Upper lobe of left lung (tissue), 6 donors: ENCODE data around the gene ZSCAN16. TPM values are rescaled to one million over a fixed set of nuclear protein-coding genes. Genes with fewer than 3 reads are reported as not detected.

Source experiments
- ATAC-seq, 2 donors: fragments of 200-7000 bp; cut with Tn5 transposase; one replicate each; pipeline ENCODE4 v1.9.1; 2022; ENCODE audit warnings: mild to moderate bottlenecking in 2 of 2, moderate library complexity in 2 of 2; ENCODE audit not compliant: low FRiP score in 2 of 2
- DNase-seq, 2 donors: peaks; one replicate each; pipeline ENCODE4 v3.0.0-alpha.2; 2019 to 2020
- H3K27ac ChIP-seq, 4 donors: fragments of 200-600 bp; sonication (generic); one replicate each; pipeline ENCODE4 v1.5.1; 2016 to 2019
- H3K27me3 ChIP-seq, 4 donors: fragments of 200-600 bp; sonication (generic); one replicate each; pipeline ENCODE4 v1.5.1; 2017 to 2019
- H3K36me3 ChIP-seq, 4 donors: fragments of 200-600 bp; sonication (generic); one replicate each; pipeline ENCODE4 v1.5.1; 2016 to 2019
- H3K4me1 ChIP-seq, 4 donors: fragments of 200-600 bp; sonication (generic); one replicate each; pipeline ENCODE4 v1.5.1; 2018 to 2019
- H3K4me3 ChIP-seq, 4 donors: fragments of 200-600 bp; sonication (generic); one replicate each; pipeline ENCODE4 v1.5.1; 2017 to 2019; ENCODE audit warnings: mild to moderate bottlenecking in 2 of 4, moderate library complexity in 1 of 4
- H3K9me3 ChIP-seq, 4 donors: fragments of 200-600 bp; sonication (generic); one replicate each; pipeline ENCODE4 v1.5.1; 2018 to 2019
- EP300 ChIP-seq, 4 donors: sonication (generic); formaldehyde crosslinking; IDR thresholded peaks; one replicate each; pipeline ENCODE4 v1.5.1; 2017; ENCODE audit warnings: antibody characterized with exemption in 4 of 4, control low read depth in 2 of 4
- POLR2A ChIP-seq, 4 donors: fragments of 450-650 bp; IDR thresholded peaks; one replicate each; pipeline ENCODE4 v1.5.1; 2016 to 2017; ENCODE audit warnings: antibody characterized with exemption in 4 of 4, mild to moderate bottlenecking in 2 of 4
- POLR2AphosphoS5 ChIP-seq, 2 donors: sonication (generic); formaldehyde crosslinking; IDR thresholded peaks; one replicate each; pipeline ENCODE4 v1.5.1; 2017; ENCODE audit warnings: antibody characterized with exemption in 2 of 2
- WGBS, 2 donors: methylation state at CpG; one replicate each; pipeline ENCODE4 v1.1.5; 2017 to 2018; 5-methylcytosine and 5-hydroxymethylcytosine counted together
- total RNA-seq, 6 donors: library from RNA; depleted of rRNA in 4 of 6; stranded (reverse); fragments of >200 nt in 4 of 6; gene quantifications; one replicate each; pipeline versions ENCODE4 v1.1.0 to v1.2.1, GENCODE V29; 2016 to 2021
- TF ChIP-seq, protein P1 (sequence below), 6 experiments: fragments of 450-650 bp in 4 of 6; fragments of 200-600 bp in 2 of 6; sonication (generic) in 2 of 6; IDR thresholded peaks; one replicate each; pipeline ENCODE4 v1.5.1; 2016 to 2019; ENCODE audit warnings: antibody characterized with exemption in 6 of 6
- donor health status: DM: no; HTN: no; CAD: no; lungs with moderate emphysema.
- donor health status: DM: no; HTN: yes; CAD: no; lungs with severe emphysema.

Gene ZSCAN16
- total RNA-seq, 6 donors from 2014 or later: 4.1 to 16.8 (median 5.1) TPM

DNA sequence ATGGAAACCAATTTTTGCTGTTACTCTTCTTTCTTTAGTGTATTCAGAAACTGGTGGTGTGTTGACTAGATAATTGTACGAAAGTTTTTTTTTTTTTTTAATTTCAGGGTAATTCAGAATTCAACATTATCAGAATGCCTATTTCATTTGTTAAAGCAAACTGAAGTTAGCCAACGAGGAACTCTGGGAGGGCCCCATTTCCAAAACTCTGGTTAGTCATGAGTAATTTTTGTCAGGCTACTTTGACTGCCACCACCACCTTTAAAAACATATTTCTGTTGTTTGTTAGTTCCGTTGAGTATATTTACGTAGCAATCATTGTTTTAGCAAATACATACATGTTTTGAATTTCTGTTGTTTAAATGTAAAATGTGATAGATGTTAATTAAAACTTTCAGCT, 18.0 kb downstream of the ZSCAN16 start:
- H3K9me3 ChIP-seq: no peaks in the 10 kb centered on the region
- no peaks in the 10 kb centered on the region for H3K27me3 ChIP-seq
- TF ChIP-seq POLR2AphosphoS5 (IDR thresholded peaks at IDR 0.05) (no peak), POLR2A (IDR thresholded peaks at IDR 0.05) (no peak), EP300 (IDR thresholded peaks at IDR 0.05) (no peak)
- TF ChIP-seq, protein P1, sequence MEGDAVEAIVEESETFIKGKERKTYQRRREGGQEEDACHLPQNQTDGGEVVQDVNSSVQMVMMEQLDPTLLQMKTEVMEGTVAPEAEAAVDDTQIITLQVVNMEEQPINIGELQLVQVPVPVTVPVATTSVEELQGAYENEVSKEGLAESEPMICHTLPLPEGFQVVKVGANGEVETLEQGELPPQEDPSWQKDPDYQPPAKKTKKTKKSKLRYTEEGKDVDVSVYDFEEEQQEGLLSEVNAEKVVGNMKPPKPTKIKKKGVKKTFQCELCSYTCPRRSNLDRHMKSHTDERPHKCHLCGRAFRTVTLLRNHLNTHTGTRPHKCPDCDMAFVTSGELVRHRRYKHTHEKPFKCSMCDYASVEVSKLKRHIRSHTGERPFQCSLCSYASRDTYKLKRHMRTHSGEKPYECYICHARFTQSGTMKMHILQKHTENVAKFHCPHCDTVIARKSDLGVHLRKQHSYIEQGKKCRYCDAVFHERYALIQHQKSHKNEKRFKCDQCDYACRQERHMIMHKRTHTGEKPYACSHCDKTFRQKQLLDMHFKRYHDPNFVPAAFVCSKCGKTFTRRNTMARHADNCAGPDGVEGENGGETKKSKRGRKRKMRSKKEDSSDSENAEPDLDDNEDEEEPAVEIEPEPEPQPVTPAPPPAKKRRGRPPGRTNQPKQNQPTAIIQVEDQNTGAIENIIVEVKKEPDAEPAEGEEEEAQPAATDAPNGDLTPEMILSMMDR (IDR thresholded peaks at IDR 0.05): no peak
- H3K4me3 ChIP-seq: peak overlapping the region; percentile 82 to 88 (median 84)
- no peak for DNase-seq
- ATAC-seq: no peak
- peak overlapping the region in 1 of 4 donors; percentile 85 for H3K27ac ChIP-seq
- 11 to 20% methylated on average over 4 of the region's 4 CpGs for WGBS, 2 donors
- H3K36me3 ChIP-seq: peaks cover 0 to 7% (median 4%) of the 10 kb centered on the region in 4 donors
- H3K4me1 ChIP-seq: peaks cover 15 to 27% (median 21%) of the 10 kb centered on the region in 4 donors

DNA sequence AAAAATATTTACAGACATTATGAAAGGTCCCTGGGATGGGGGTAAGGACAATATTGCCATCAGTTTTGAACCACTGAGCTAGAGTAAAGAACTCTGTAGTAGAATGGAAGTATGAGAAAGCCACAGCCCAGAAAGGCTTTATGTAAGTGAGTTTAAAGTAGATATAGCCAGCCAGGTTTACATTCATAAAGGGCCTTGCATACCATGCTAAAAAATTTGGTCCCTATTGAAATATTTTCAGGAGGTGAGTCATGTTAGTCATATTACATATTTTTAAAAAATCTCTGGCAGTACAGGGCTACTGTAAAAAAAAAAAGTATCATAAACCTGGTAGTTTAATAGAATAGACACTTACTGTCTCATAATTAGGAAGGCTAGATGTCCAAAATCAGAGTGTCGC, 20.8 kb downstream of the ZSCAN16 start:
- no peak overlapping the region for H3K4me3 ChIP-seq
- DNase-seq: no peak

DNA sequence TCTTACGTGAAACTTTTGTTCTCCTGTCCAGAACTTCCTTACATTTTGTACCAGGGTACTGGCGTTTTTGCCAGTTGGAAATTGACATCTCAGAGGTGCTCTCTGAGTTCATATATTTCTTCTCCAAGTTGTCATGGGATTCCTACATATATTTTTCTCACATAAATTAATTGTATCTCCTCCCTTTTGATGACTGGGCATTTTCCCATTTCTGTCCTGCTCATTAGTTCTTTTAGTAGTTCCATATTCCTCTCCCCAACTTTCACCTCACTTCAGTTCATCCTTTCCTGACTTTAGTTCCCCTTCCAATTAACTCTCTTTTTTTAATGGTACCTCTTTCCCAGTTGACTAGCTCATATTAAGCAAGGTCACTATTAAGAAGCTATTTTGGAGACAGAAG, 28.1 kb downstream of the ZSCAN16 start:
- Histone ChIP-seq H3K4me3 (no peak overlapping the region), H3K36me3 (peaks cover 22 to 98% (median 72%) of the 10 kb centered on the region in 4 donors), H3K27ac (no peak overlapping the region), H3K4me1 (no peaks in the 10 kb centered on the region), H3K9me3 (no peaks in the 10 kb centered on the region), H3K27me3 (no peaks in the 10 kb centered on the region)
- ATAC-seq (no peak), DNase-seq (no peak)
- no peak for TF ChIP-seq POLR2A (IDR thresholded peaks at IDR 0.05)
- no peak for TF ChIP-seq POLR2AphosphoS5 (IDR thresholded peaks at IDR 0.05)
- TF ChIP-seq EP300 (IDR thresholded peaks at IDR 0.05): no peak
- TF ChIP-seq, protein P1 (IDR thresholded peaks at IDR 0.05): no peak
- 95% methylated on average over 2 of the region's 2 CpGs for WGBS, 2 donors

More for the DNA sequence above, 20.8 kb downstream of the ZSCAN16 start:
- TF ChIP-seq POLR2A (IDR thresholded peaks at IDR 0.05) (no peak), POLR2AphosphoS5 (IDR thresholded peaks at IDR 0.05) (no peak), EP300 (IDR thresholded peaks at IDR 0.05) (no peak)
- TF ChIP-seq, protein P1 (IDR thresholded peaks at IDR 0.05): no peak
- 97 to 100% methylated on average over 1 of the region's 1 CpG for WGBS, 2 donors
- H3K27ac ChIP-seq: no peak overlapping the region
- peaks cover 8 to 19% (median 13%) of the 10 kb centered on the region in 4 donors for H3K4me1 ChIP-seq
- H3K36me3 ChIP-seq: peaks cover 2 to 32% (median 21%) of the 10 kb centered on the region in 4 donors
- ATAC-seq: no peak
- no peaks in the 10 kb centered on the region for H3K9me3 ChIP-seq
- H3K27me3 ChIP-seq: no peaks in the 10 kb centered on the region

DNA sequence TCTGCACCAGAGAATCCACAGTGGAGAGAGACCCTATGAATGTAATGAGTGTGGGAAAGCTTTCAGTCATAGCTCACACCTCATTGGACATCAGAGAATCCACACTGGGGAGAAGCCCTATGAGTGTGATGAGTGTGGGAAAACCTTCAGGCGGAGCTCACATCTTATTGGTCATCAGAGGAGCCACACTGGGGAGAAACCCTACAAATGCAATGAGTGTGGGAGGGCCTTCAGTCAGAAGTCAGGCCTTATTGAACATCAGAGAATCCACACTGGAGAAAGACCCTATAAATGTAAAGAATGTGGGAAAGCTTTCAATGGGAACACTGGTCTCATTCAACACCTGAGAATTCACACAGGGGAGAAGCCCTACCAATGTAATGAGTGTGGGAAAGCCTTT, 29.1 kb downstream of the ZSCAN16 start:
- Histone ChIP-seq H3K36me3 (peaks cover 22 to 96% (median 68%) of the 10 kb centered on the region in 4 donors), H3K4me3 (no peak overlapping the region), H3K27ac (no peak overlapping the region), H3K27me3 (no peaks in the 10 kb centered on the region), H3K4me1 (no peaks in the 10 kb centered on the region), H3K9me3 (no peaks in the 10 kb centered on the region)
- ATAC-seq (no peak), DNase-seq (no peak)
- TF ChIP-seq POLR2A (IDR thresholded peaks at IDR 0.05): no peak
- TF ChIP-seq POLR2AphosphoS5 (IDR thresholded peaks at IDR 0.05): no peak
- TF ChIP-seq, protein P1 (IDR thresholded peaks at IDR 0.05): no peak
- no peak for TF ChIP-seq EP300 (IDR thresholded peaks at IDR 0.05)
- WGBS, 2 donors: 86 to 92% methylated on average over 1 of the region's 1 CpG

DNA sequence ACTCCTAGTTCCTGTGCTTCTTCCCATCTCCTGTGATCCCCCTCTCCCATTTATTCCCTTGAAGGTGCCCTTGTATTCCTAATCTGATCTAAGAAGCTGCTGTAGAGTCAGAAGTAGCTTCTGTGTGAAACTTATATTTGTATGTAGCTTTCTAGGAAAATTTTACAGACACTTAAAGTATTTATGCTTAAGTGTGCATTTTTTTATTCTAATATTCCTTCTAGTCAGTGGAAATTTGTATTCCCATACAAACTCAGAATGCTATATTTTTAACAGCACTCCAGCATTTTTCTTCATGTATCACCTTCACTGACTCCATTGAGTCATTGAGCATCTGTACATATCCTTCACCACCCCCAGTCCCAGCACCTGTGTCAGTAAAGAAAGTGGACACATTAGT, 29.9 kb downstream of the ZSCAN16 start:
- Histone ChIP-seq H3K4me3 (no peak overlapping the region), H3K36me3 (peaks cover 22 to 94% (median 61%) of the 10 kb centered on the region in 4 donors), H3K27ac (no peak overlapping the region), H3K27me3 (no peaks in the 10 kb centered on the region), H3K4me1 (no peaks in the 10 kb centered on the region), H3K9me3 (no peaks in the 10 kb centered on the region)
- ATAC-seq (no peak), DNase-seq (no peak)
- TF ChIP-seq POLR2AphosphoS5 (IDR thresholded peaks at IDR 0.05) (no peak), POLR2A (IDR thresholded peaks at IDR 0.05) (no peak), EP300 (IDR thresholded peaks at IDR 0.05) (no peak)
- TF ChIP-seq, protein P1 (IDR thresholded peaks at IDR 0.05): no peak
